Caco-2 (cell line): ENCODE measurements around the gene MSH4. TPM values are rescaled to one million over a fixed set of nuclear protein-coding genes. Genes with fewer than 3 reads are reported as not detected.

ENCODE experiments used
- BruUV-seq: library from RNA; stranded (reverse); fragments of 400-500 nt; replicated peaks from 2 replicates; lab custom pipeline; 2021; lab: Mats Ljungman, UMichigan
- CTCF ChIA-PET: fragments of 300-600 bp; sonication (Branson Sonifier 250); formaldehyde crosslinking; loops from one replicate; lab custom pipeline; 2022; ENCODE audit warnings: antibody characterized with exemption; lab: Charles Lee
- POLR2A ChIA-PET: fragments of 300-600 bp; sonication (Branson Sonifier 250); formaldehyde crosslinking; loops from one replicate; lab custom pipeline; 2022; ENCODE audit warnings: antibody characterized with exemption; lab: Charles Lee
- DNase-seq, 2 experiments: peaks; one replicate each; pipeline versions ENCODE4 v3.0.0 to v3.0.0-alpha.2; 2020 to 2022
- H3K27me3 ChIP-seq: replicated peaks from 2 replicates; pipeline ENCODE4 v1.6.0; 2011; ENCODE audit warnings: low read length; ENCODE audit not compliant: control insufficient read depth, insufficient read depth
- H3K36me3 ChIP-seq: 2 replicates; pipeline ENCODE4 v1.5.1; 2011; ENCODE audit warnings: low read length; ENCODE audit not compliant: control insufficient read depth, insufficient read depth
- H3K4me1 ChIP-seq: fragments of 250-450 bp; sonication (Bioruptor Pico); 2 replicates; pipeline ENCODE4 v1.5.1; 2020; ENCODE audit warnings: mild to moderate bottlenecking
- H3K4me3 ChIP-seq: 2 replicates; pipeline ENCODE4 v1.5.1; 2011; ENCODE audit warnings: low read depth, mild to moderate bottlenecking, control low read depth, low read length
- H3K9me3 ChIP-seq: fragments of 250-450 bp; sonication (Bioruptor Pico); 2 replicates; pipeline ENCODE4 v1.5.1; 2020; ENCODE audit warnings: mild to moderate bottlenecking, moderate library complexity
- H3K27ac Mint-ChIP-seq: one replicate; pipeline ENCODE4 v1.8.0; 2022; ENCODE audit warnings: mixed read lengths; ENCODE audit not compliant: unreplicated experiment
- H3K27me3 Mint-ChIP-seq: one replicate; pipeline ENCODE4 v1.8.0; 2022; ENCODE audit warnings: mixed read lengths; ENCODE audit not compliant: insufficient read depth, unreplicated experiment
- H3K36me3 Mint-ChIP-seq: one replicate; pipeline ENCODE4 v1.8.0; 2022; ENCODE audit warnings: mild to moderate bottlenecking, mixed read lengths; ENCODE audit not compliant: insufficient read depth, unreplicated experiment
- H3K4me1 Mint-ChIP-seq: one replicate; pipeline ENCODE4 v1.8.0; 2022; ENCODE audit warnings: low read depth, mixed read lengths; ENCODE audit not compliant: unreplicated experiment
- H3K4me3 Mint-ChIP-seq: one replicate; pipeline ENCODE4 v1.8.0; 2022; ENCODE audit warnings: mild to moderate bottlenecking, moderate library complexity, mixed read lengths; ENCODE audit not compliant: unreplicated experiment
- H3K9me3 Mint-ChIP-seq: one replicate; pipeline ENCODE4 v1.8.0; 2022; ENCODE audit warnings: mixed read lengths; ENCODE audit not compliant: unreplicated experiment
- intact Hi-C: fragments of 100-400 bp; cut with micrococcal nuclease; formaldehyde crosslinking; loops from one replicate; pipeline ENCODE4 v1.10.0; 2022; ENCODE audit not compliant: unreplicated experiment
- total RNA-seq: library from RNA; stranded (reverse); gene quantifications from 2 replicates; pipeline ENCODE4 v1.2.3, GENCODE V29; 2022
- TF ChIP-seq, protein P1 (sequence below), 2 experiments: fragments of 200-600 bp in 1 of 2; IDR thresholded peaks; 1 replicate in 1 of 2; 2 replicates in 1 of 2; pipeline versions ENCODE4 v1.5.1 to v1.8.0; 2011 to 2022; ENCODE audit warnings: antibody characterized with exemption in 1 of 2, control low read depth in 1 of 2, inconsistent platforms in 1 of 2, low read depth in 1 of 2, low read length in 1 of 2, mild to moderate bottlenecking in 1 of 2, moderate library complexity in 1 of 2; ENCODE audit not compliant: insufficient read depth in 1 of 2, severe bottlenecking in 1 of 2, unreplicated experiment in 1 of 2

Gene MSH4
- total RNA-seq, 1 experiment from 2014 or later = 0.34 TPM

DNA sequence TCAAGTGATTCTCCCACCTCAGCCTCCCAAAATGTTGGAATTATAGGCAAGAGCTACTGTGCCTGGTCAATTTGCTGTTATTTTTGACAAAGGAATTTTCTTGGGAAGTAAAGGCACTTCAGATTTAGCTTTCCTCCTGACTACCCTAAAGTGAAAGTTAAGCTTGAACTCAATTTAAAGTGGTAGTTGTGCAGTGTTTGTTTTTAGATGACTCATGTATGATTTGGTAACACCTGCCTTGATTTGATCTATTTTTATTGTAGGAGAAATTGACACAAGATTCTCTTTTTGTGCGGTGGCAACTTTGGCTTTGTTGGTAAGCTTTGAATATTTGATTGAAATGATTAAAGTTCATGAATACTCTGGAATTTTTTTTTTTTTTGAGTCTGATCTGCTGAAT lies 5.7 kb upstream of the MSH4 start:
- no peaks in the 10 kb centered on the region for H3K9me3 ChIP-seq
- BruUV-seq = no TSS peak
- H3K27me3 ChIP-seq = no peaks in the 10 kb centered on the region
- no peak overlapping the region for H3K27ac Mint-ChIP-seq
- H3K4me3 Mint-ChIP-seq = no peak overlapping the region
- DNase-seq = no peak
- intact Hi-C loops = loop anchor here (10.0 kb wide), 1 partner anchor 556 kb away; no protein-coding TSS in a partner anchor
- TF ChIP-seq, protein P1, sequence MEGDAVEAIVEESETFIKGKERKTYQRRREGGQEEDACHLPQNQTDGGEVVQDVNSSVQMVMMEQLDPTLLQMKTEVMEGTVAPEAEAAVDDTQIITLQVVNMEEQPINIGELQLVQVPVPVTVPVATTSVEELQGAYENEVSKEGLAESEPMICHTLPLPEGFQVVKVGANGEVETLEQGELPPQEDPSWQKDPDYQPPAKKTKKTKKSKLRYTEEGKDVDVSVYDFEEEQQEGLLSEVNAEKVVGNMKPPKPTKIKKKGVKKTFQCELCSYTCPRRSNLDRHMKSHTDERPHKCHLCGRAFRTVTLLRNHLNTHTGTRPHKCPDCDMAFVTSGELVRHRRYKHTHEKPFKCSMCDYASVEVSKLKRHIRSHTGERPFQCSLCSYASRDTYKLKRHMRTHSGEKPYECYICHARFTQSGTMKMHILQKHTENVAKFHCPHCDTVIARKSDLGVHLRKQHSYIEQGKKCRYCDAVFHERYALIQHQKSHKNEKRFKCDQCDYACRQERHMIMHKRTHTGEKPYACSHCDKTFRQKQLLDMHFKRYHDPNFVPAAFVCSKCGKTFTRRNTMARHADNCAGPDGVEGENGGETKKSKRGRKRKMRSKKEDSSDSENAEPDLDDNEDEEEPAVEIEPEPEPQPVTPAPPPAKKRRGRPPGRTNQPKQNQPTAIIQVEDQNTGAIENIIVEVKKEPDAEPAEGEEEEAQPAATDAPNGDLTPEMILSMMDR (IDR thresholded peaks at IDR 0.05; ENCODE audit: insufficient read depth in 1 of 2, low read depth in 1 of 2, low read length in 1 of 2, severe bottlenecking in 1 of 2, unreplicated experiment in 1 of 2) = no peak
- POLR2A ChIA-PET = no interaction called here
- no peaks in the 10 kb centered on the region for H3K9me3 Mint-ChIP-seq
- H3K4me3 ChIP-seq = no peak overlapping the region
- H3K4me1 ChIP-seq = peaks cover 19% of the 10 kb centered on the region
- H3K27me3 Mint-ChIP-seq = no peaks in the 10 kb centered on the region
- H3K36me3 ChIP-seq = no peaks in the 10 kb centered on the region; the same call in 1 of the 2 replicates
- peaks cover 6% of the 10 kb centered on the region for H3K4me1 Mint-ChIP-seq
- peaks cover 99% of the 10 kb centered on the region for H3K36me3 Mint-ChIP-seq
- CTCF ChIA-PET = no interaction called here

DNA sequence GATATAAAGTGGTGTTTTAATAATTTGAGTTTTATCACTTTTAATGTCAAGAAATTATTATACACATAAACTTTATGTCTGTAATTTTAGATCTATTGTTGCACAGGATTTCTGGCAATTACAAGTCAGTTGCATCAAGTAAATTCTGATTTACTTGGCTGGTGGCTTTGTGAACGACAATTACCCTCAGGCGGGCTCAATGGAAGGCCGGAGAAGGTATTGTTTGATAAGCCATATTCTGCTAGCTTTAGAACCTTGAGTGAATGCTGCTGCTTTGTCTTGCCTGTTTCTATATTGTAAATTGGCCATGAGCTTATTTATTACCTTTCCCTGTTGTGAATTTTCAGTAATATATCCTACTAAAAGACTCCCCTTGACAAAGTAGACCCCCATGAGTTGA lies 4.6 kb upstream of the MSH4 start:
- H3K36me3 Mint-ChIP-seq = peaks cover 99% of the 10 kb centered on the region
- POLR2A ChIA-PET = no interaction called here
- H3K27me3 Mint-ChIP-seq = no peaks in the 10 kb centered on the region
- TF ChIP-seq, protein P1 (IDR thresholded peaks at IDR 0.05; ENCODE audit: insufficient read depth in 1 of 2, low read depth in 1 of 2, low read length in 1 of 2, severe bottlenecking in 1 of 2, unreplicated experiment in 1 of 2) = no peak
- no peaks in the 10 kb centered on the region for H3K9me3 Mint-ChIP-seq
- no peaks in the 10 kb centered on the region for H3K4me1 Mint-ChIP-seq
- H3K27me3 ChIP-seq = no peaks in the 10 kb centered on the region
- peaks cover 19% of the 10 kb centered on the region for H3K4me1 ChIP-seq
- no TSS peak for BruUV-seq
- intact Hi-C loops = loop anchor here (10.0 kb wide), 1 partner anchor 557 kb away; no protein-coding TSS in a partner anchor
- no peaks in the 10 kb centered on the region for H3K9me3 ChIP-seq
- CTCF ChIA-PET = no interaction called here
- DNase-seq = no peak
- H3K4me3 Mint-ChIP-seq = no peak overlapping the region
- no peak overlapping the region for H3K27ac Mint-ChIP-seq
- H3K36me3 ChIP-seq = no peaks in the 10 kb centered on the region; the same call in 1 of the 2 replicates
- H3K4me3 ChIP-seq = no peak overlapping the region

DNA sequence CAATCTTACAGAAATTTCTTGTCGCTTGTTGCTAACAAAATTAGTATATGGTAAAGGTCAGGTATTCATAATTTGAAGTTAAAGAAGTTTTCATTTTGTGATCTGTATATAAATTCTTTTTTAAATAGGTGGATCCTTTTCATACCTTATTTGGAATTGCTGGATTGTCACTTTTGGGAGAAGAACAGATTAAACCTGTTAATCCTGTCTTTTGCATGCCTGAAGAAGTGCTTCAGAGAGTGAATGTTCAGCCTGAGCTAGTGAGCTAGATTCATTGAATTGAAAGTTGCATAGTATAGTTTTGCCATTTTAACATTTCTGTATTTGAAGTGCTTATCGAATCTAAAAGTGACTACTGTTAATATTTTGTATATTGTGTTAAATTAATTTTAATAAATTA lies 2.3 kb upstream of the MSH4 start:
- Histone ChIP-seq H3K4me1 (peaks cover 10% of the 10 kb centered on the region), H3K4me3 (no peak overlapping the region), H3K9me3 (no peaks in the 10 kb centered on the region), H3K27me3 (no peaks in the 10 kb centered on the region), H3K36me3 (no peaks in the 10 kb centered on the region)
- no TSS peak for BruUV-seq
- no peaks in the 10 kb centered on the region for H3K4me1 Mint-ChIP-seq
- no peaks in the 10 kb centered on the region for H3K9me3 Mint-ChIP-seq
- H3K27ac Mint-ChIP-seq = no peak overlapping the region
- H3K36me3 Mint-ChIP-seq = peaks cover 97% of the 10 kb centered on the region
- no peak for DNase-seq
- TF ChIP-seq, protein P1 (IDR thresholded peaks at IDR 0.05; ENCODE audit: insufficient read depth in 1 of 2, low read depth in 1 of 2, low read length in 1 of 2, severe bottlenecking in 1 of 2, unreplicated experiment in 1 of 2) = no peak
- CTCF ChIA-PET = no interaction called here
- no peaks in the 10 kb centered on the region for H3K27me3 Mint-ChIP-seq
- no peak overlapping the region for H3K4me3 Mint-ChIP-seq
- intact Hi-C loops = loop anchor here (10.0 kb wide), 1 partner anchor 560 kb away; no protein-coding TSS in a partner anchor
- POLR2A ChIA-PET = no interaction called here
